Measurements from ENCODE around the gene PRKCE.

Gene PRKCE

DNA sequence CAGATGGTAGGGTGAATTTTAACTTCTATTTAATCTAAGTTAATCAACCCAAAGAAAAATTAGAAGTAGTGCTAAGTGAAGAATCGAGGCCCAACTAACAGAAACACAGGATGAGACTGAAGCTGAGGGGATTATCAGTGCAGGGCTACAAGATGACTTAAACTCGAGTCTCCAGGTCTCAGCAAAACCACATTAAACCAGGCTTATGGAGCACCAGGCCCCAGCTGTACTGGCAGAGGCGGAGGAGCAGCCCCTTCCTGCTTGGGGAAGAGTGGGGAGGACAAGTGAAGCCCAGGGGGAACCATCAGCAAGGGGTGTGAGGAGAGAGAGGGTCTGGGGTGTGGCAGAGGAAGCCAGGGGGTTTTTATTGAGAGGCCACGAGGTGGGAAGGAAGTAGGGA, 509.8 kb downstream of the PRKCE start:
- DNase-seq (no peak), ATAC-seq (no peak)
- H3K4me3 Mint-ChIP-seq = no peak overlapping the region
- H3K9me3 Mint-ChIP-seq = no peaks in the 10 kb centered on the region
- peaks cover 5% of the 10 kb centered on the region for H3K4me1 Mint-ChIP-seq
- H3K27ac Mint-ChIP-seq = peak overlapping the region; percentile 30 to 80
- H3K27me3 Mint-ChIP-seq = no peaks in the 10 kb centered on the region

DNA sequence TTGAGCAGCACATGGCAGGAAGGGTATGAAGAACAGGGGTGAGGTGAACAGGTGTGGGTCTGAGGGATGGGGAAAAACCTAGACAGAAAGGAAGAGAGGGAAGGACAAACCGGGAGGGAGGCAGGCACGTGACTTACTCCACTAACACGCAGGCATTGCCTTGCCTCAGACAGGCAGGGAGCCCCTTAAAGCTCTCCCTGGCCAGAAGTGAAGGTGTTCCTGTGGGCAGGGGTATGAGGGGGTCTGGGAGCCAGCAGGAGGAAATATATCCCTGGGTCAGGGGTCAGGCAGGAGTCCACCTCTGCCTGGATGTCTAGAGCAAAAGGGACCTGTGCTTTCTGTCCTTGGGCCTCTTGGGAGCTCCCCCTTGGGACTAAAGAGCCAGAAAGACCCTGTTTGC, 510.4 kb downstream of the PRKCE start:
- no peaks in the 10 kb centered on the region for H3K9me3 Mint-ChIP-seq
- H3K27ac Mint-ChIP-seq = peak overlapping the region; percentile 30 to 77
- no peaks in the 10 kb centered on the region for H3K27me3 Mint-ChIP-seq
- peaks cover 5% of the 10 kb centered on the region for H3K4me1 Mint-ChIP-seq
- H3K4me3 Mint-ChIP-seq = no peak overlapping the region
- DNase-seq (no peak), ATAC-seq (no peak)

DNA sequence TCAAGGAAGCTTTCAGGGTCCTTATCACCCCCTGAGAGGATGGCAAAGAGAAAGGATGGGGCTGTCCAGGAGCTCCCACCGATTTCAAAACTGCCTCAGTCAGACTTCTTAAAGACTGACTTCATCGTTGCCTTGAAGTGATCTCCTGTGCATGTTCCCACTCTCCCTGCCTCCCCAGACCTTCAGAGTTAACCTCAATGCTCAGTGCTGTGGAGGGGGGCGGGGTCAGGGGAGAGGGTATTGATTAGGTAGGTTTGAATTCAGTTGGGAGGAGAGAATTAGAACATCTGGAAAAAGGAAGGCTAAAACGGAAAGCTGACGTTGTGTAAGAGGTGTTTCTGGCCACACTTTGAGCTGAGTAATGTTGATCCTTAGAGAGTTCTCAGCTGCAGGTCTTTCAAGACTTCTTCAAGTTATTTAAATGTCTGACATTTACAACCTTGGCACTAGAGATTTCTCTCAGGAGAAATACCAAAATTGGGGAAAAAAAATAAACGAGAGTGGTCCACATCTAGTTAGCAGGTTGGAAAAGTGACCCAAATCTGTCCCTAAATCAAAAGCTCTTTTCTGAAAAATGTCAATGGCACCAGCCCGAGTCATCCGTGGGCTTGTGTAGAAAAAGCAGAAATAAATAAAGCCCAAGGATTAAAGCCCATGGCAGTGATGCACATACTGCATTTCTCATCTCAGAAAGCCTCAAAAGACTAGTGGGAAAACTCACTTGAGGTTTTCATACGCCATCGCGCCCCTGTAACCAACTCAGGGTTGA, 511.0 kb downstream of the PRKCE start:
- Mint-ChIP-seq H3K9me3 (no peaks in the 10 kb centered on the region), H3K27ac (no peak overlapping the region), H3K27me3 (no peaks in the 10 kb centered on the region), H3K4me3 (no peak overlapping the region), H3K4me1 (peaks cover 5% of the 10 kb centered on the region)
- ATAC-seq (no peak), DNase-seq (no peak)

DNA sequence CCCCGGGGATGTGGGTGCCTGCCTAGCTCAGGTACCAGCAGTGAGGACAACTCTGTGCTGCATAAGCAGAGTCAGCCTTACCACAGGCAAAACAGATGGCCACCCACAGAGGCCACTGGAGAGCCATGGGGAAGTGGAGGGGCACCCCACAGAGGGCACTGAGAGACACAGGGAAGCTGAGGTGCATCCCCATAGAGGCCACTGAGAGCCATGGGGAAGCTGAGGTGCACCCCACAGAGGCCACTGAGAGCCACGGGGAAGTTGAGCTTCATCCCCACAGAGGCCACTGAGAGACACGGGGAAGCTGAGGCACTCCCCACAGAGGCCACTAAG, 511.6 kb downstream of the PRKCE start:
- Mint-ChIP-seq H3K4me1 (peaks cover 5% of the 10 kb centered on the region), H3K27ac (no peak overlapping the region), H3K27me3 (no peaks in the 10 kb centered on the region), H3K4me3 (no peak overlapping the region), H3K9me3 (no peaks in the 10 kb centered on the region)
- DNase-seq (no peak), ATAC-seq (peak; percentile 43)

DNA sequence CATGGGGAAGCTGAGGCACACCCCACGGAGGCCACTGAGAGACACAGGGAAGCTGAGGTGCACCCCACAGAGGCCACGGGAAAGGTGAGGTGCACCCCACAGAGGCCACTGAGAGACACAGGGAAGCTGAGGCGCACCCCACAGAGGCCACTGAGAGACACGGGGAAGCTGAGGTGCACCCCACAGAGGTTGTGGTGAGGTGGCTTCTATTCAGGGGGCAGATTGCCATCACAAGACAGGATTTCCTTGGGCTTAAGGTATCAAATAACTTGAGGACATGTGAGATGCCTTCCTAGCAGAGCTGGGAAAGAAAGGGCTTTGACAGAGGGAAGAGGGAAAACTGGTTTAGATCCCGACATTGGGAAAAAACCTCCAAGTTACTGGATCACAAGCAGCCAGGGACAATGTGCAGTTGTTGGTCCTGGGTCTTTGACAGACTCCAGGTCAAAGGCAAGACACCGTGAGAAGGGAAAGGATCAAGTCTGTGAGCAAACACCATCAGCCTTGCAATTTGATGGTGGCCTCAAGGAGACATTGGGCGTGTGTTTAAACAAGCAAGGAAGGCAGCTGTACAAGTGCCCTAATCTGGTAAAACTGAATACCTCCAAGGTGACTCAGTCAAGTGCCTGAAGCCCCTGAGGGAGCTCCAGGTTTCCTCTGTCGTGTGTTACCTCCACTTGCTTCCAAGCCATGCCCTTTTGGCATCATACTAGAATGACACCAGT, 512.5 kb downstream of the PRKCE start:
- H3K4me3 Mint-ChIP-seq = no peak overlapping the region
- peaks cover 5% of the 10 kb centered on the region for H3K4me1 Mint-ChIP-seq
- DNase-seq (no peak), ATAC-seq (no peak)
- peak overlapping the region; percentile 40 to 64 for H3K27ac Mint-ChIP-seq
- no peaks in the 10 kb centered on the region for H3K27me3 Mint-ChIP-seq
- no peaks in the 10 kb centered on the region for H3K9me3 Mint-ChIP-seq

DNA sequence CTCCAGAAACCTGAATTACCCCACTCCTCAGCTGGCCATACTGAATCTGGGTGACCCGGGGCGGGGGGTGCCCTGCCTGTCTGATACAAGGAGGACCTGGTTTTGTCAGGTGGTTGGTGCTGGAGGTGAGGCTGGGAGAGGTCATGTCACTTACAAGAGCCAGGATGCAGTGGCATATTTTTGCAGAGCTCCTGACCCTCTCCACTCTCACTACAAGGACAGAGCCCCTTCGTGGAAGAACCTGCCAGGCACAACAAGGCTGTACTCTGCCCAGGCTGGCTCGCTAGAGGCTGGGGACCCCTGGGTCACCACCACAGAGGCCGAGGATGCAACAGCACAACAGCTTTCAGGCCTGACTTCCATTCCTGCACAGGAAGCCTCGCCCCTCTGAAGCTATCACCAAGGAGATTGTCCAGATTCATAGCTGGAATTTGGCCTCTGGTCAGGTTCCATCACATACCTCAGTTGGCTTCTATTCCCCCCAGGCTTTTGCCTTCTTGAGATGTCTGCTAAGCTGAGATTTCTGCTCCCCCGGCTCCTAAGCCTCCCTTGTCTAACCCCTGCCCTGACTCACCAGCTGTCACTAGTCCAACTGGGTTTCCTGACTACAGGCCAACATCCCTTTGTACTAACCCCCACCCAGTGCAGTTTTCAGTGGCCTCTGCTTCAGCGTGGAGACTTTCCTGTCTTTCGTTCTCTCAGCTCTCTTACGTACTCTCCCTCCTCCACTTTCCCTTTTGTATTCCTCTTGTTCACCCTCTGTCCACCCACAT, 513.2 kb downstream of the PRKCE start:
- Mint-ChIP-seq H3K27me3 (no peaks in the 10 kb centered on the region), H3K9me3 (no peaks in the 10 kb centered on the region), H3K27ac (no peak overlapping the region), H3K4me1 (peaks cover 5% of the 10 kb centered on the region), H3K4me3 (no peak overlapping the region)
- no peak for ATAC-seq
- DNase-seq = no peak

DNA sequence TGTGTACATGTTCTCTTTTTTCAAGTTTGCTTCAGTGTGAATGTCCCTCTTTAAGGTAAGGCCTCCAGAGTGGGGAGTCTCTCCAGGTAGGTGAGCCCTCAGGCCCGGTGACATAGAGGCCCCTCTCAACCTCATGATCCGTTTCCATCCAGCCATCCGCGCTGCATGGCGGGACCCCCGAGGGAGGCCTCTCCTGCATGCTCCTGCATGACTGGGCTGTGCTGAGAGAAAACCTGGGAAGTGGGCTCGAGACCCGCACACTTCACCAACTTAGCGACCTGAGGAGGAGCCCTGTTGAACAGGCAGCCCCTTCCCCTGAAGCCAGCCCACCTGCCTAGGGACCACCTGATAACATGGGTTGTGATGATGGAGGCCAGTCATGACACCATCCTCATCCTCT, 514.4 kb downstream of the PRKCE start:
- no peaks in the 10 kb centered on the region for H3K27me3 Mint-ChIP-seq
- H3K4me1 Mint-ChIP-seq = peaks cover 5% of the 10 kb centered on the region
- ATAC-seq (no peak), DNase-seq (no peak)
- no peak overlapping the region for H3K4me3 Mint-ChIP-seq
- H3K27ac Mint-ChIP-seq = no peak overlapping the region
- H3K9me3 Mint-ChIP-seq = no peaks in the 10 kb centered on the region

DNA sequence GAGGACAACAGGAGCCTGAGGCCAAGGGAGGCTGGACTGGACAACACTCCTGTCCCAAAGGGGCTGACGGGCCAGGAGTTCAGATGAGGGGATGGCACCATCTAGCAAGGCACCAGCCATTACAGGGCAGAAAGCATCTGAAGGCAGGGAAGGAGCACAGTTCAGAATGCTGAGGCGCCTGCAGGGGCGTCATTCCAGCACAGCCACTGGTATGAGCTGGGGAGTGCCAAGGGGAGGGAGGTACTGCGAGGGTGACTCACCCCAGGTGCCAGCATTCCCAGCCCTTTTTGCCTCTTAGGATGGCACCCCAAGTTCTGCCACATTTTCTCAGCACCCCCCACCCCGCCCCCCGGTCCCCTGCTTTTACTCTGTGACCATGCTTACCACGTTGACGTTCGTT, 515.9 kb downstream of the PRKCE start:
- no peaks in the 10 kb centered on the region for H3K9me3 Mint-ChIP-seq
- no peak overlapping the region for H3K4me3 Mint-ChIP-seq
- no peak overlapping the region for H3K27ac Mint-ChIP-seq
- ATAC-seq (no peak), DNase-seq (no peak)
- H3K4me1 Mint-ChIP-seq = no peaks in the 10 kb centered on the region
- H3K27me3 Mint-ChIP-seq = no peaks in the 10 kb centered on the region

DNA sequence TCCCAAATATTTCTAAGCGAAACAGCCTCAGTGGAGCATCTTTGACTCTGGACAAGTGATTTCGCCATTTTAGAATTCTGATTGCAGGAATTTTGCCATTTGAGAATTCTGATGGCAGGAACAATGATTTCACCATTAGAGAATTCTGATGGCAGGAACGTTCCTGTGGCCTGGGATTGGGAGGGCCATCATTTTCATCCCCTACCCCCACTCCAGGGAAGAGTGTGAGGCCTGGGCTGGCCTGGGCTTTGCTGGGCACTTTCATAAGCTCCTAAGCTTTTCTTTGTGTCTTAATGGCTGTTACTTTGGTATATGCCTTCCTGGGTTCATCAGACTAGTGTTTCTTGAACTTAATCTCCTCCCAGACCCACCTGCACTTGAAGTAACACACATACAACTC, 516.4 kb downstream of the PRKCE start:
- ATAC-seq (no peak), DNase-seq (no peak)
- H3K27ac Mint-ChIP-seq = peak overlapping the region in 1 of 2 donors; percentile 58
- no peaks in the 10 kb centered on the region for H3K4me1 Mint-ChIP-seq
- no peaks in the 10 kb centered on the region for H3K9me3 Mint-ChIP-seq
- H3K27me3 Mint-ChIP-seq = no peaks in the 10 kb centered on the region
- no peak overlapping the region for H3K4me3 Mint-ChIP-seq

DNA sequence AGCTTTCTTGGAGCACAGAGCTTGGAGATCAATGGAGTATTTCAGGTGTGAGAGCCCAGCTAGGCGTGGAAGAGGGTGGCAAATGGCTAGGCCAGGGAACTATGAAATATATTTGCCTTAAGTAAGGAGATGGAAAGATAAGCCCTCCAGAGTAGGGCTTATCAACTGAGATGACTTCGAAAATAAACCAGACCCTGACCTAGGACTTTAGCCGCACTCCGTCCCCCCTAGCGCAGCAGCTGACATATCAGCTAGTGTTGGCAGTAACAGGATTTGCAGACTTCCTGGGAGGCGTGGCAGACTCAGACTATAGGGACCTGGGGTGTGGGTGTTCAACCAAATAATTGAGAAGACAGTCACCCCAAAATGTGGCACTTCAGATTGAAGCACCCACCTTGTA, 518.0 kb downstream of the PRKCE start:
- Mint-ChIP-seq H3K9me3 (no peaks in the 10 kb centered on the region), H3K27me3 (no peaks in the 10 kb centered on the region), H3K27ac (no peak overlapping the region), H3K4me3 (no peak overlapping the region), H3K4me1 (no peaks in the 10 kb centered on the region)
- DNase-seq (no peak), ATAC-seq (no peak)

DNA sequence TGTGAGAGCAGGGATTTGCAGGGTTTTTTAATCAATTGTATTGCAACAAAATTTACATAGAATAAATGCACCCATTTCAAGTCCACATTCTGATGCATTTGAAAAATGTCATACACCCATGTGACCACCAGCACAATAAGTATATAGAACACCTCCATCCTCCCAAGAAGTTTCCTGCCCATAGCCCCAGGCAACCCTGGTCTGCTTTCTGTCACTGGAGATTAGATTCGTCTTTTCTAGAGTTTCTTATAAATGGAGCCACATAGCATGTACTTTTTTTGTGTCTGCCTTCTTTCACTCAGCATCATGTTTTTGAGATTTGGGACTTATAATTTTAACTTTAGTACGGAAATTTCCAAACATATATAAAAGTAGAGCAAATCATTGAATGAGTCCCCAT, 518.6 kb downstream of the PRKCE start:
- Mint-ChIP-seq H3K27ac (no peak overlapping the region), H3K27me3 (no peaks in the 10 kb centered on the region), H3K9me3 (no peaks in the 10 kb centered on the region), H3K4me3 (no peak overlapping the region), H3K4me1 (no peaks in the 10 kb centered on the region)
- DNase-seq (no peak), ATAC-seq (no peak)

DNA sequence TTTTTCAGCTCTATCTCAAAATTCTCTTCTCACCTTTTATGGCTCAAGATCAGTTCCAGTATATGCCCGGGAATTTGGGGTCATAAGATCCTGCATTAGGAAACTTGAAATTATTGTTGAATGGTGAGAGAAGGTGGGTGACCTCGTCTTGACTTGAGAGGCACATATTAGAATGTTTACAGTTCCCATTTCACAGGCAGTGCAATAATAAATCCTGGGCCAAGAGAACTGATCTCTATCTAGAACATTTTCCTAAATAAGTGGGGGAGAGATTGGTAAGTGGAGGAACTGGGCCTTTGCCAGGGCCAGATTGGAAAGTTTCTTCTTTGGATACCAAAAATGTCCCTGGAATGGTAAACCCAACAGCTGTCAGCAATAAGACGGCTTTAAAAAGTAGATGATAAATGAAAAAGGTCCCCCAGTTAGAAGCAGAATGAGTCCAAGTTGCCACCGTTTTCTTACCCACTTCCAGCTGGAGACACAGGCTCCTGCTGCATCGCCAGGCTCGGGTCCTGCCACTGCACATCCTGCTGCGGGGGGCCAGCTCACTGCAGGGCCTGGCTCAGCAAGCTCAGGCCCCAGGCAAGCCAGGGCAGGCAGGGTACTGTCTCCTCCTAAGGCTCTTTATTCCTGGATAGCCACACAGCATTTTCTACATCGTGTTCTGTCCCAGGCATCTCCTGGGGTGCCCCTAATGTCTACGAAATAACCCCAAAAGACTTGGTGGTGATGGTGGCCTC, 519.3 kb downstream of the PRKCE start:
- Mint-ChIP-seq H3K27ac (no peak overlapping the region), H3K4me3 (no peak overlapping the region), H3K4me1 (no peaks in the 10 kb centered on the region), H3K27me3 (no peaks in the 10 kb centered on the region), H3K9me3 (no peaks in the 10 kb centered on the region)
- no peak for ATAC-seq
- DNase-seq = no peak

DNA sequence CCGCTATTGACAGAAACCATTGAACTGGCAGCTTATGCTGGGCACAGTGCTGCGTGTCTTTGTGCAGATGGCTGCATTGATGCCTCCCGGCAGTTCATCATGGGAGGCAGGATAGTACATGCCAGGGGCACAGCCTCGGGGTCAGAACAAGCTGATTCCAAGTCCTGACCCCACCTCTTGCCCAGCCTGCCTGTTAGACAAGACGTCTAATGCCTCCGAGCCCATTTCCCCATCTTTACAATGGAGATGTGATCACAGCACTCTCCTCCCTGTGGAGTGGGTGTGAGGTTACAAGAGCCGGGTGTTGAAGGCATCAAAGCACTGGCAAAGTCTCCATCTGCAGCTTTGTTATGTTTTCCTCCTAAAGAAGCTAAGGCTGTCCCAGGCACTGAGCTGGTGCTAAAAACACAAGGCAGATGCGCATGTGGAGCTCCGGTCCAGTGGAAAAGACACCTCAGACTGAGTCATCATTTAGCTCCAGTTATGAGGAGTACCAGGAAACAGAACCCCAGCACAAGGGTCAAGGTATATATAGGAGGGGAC, 520.0 kb downstream of the PRKCE start:
- DNase-seq (no peak), ATAC-seq (no peak)
- Mint-ChIP-seq H3K27me3 (no peaks in the 10 kb centered on the region), H3K9me3 (no peaks in the 10 kb centered on the region), H3K4me3 (no peak overlapping the region), H3K27ac (no peak overlapping the region), H3K4me1 (no peaks in the 10 kb centered on the region)

DNA sequence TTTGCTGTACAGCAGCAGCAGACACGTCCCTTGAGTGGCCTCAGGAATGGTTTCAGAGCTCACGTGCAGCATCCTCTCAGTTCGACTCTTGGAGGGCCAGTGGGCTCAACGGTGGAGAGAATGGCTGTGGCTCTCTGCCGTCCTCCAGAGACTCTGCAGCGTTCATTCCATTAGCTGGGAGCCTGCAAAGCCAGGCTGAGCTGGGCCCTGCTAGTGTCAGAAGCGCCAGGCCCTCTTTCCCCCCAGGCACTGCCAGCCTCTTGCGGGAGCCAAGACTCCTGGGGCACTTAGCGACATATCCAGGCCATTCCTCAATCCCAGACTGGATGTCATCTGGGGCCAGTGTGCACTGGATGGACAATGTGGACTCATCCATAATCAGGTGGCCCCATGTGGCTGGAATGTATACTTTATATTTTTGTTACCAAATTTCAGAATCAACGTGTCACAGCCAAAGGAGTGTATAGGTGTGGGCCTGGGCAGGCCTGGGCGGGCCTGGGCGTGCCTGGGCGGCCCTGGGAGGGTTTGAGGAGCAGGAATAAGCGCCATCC, 520.6 kb downstream of the PRKCE start:
- Mint-ChIP-seq H3K27me3 (no peaks in the 10 kb centered on the region), H3K27ac (no peak overlapping the region), H3K4me1 (no peaks in the 10 kb centered on the region), H3K4me3 (no peak overlapping the region), H3K9me3 (no peaks in the 10 kb centered on the region)
- ATAC-seq (no peak), DNase-seq (no peak)

DNA sequence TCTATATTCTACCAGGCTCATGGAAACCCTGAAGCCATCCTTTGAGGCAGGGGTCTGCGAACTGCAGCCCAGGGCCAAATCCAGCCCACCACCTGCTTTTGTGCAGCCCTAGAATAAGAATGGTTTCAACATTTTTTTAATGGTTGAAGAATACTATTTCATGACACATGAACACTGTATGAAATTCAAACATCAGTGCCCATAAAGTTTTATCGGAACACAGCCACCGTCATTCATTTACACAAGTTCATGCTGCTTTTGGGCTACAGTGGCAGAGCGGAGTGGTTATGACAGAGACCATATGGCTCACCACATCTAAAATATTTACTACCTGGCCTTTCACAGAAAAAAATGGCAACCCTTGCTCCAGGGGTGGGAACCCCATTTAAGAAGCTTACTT, 521.6 kb downstream of the PRKCE start:
- ATAC-seq = no peak

More for the DNA sequence above, 521.6 kb downstream of the PRKCE start:
- no peak for DNase-seq
- Mint-ChIP-seq H3K27ac (no peak overlapping the region), H3K4me3 (no peak overlapping the region), H3K27me3 (no peaks in the 10 kb centered on the region), H3K9me3 (no peaks in the 10 kb centered on the region), H3K4me1 (no peaks in the 10 kb centered on the region)
